T1000 (cell line): ENCODE data around the gene ZP2.
"Not testable (repeated sequence)": the region's sequence is repeated elsewhere in the genome, so short reads cannot be mapped to it uniquely, and the experiment has no call there.

Experiments
- DNase-seq: peaks from one replicate; lab custom pipeline; 2025; ENCODE audit warnings: mixed read lengths; lab: John Stamatoyannopoulos, UW

The ZP2 gene

GRCh38 chr16:21211486-21211885 is at the start of gene ZP2:
Gene ZP2, minus strand, starts transcription at chr16:21211574. Its CDS starts 27 bp downstream, at chr16:21211547.
- no peak for DNase-seq

- no peak for DNase-seq
Observed at GRCh38 chr16:21257284-21257683, 45.9 kb upstream of the ZP2 start.

- no peak for DNase-seq
Observed at GRCh38 chr16:21256636-21257035, 45.3 kb upstream of the ZP2 start.

GRCh38 chr16:21253470-21253869 is 42.1 kb upstream of the ZP2 start:
- DNase-seq: no peak

GRCh38 chr16:21250072-21250923 is 38.9 kb upstream of the ZP2 start:
- DNase-seq: no peak

- not testable (repeated sequence) for DNase-seq
Observed at GRCh38 chr16:21248179-21248578, 36.8 kb upstream of the ZP2 start.

GRCh38 chr16:21244518-21245215 is 33.3 kb upstream of the ZP2 start:
- DNase-seq: no peak

- DNase-seq: no peak
Observed at GRCh38 chr16:21242756-21243155, 31.4 kb upstream of the ZP2 start.

GRCh38 chr16:21239646-21240045 is 28.3 kb upstream of the ZP2 start:
- DNase-seq: no peak

- DNase-seq: no peak
Observed at GRCh38 chr16:21236831-21237230, 25.5 kb upstream of the ZP2 start.

- DNase-seq: no peak
Observed at GRCh38 chr16:21235199-21235585, 23.8 kb upstream of the ZP2 start.

GRCh38 chr16:21233521-21234150 is 22.3 kb upstream of the ZP2 start, which contains the start of gene ANKS4B:
Gene ANKS4B, plus strand, starts transcription at chr16:21233699. Its CDS starts 39 bp downstream, at chr16:21233738.
- no peak for DNase-seq

GRCh38 chr16:21233045-21233520 is 21.7 kb upstream of the ZP2 start:
- DNase-seq: no peak

GRCh38 chr16:21228361-21228872 is 17.0 kb upstream of the ZP2 start:
- no peak for DNase-seq

- no peak for DNase-seq
Observed at GRCh38 chr16:21227866-21228265, 16.5 kb upstream of the ZP2 start.

- DNase-seq: no peak
Observed at GRCh38 chr16:21226749-21227148, 15.4 kb upstream of the ZP2 start.

GRCh38 chr16:21224800-21225199 is 13.4 kb upstream of the ZP2 start:
- no peak for DNase-seq

- DNase-seq: no peak
Observed at GRCh38 chr16:21223787-21224186, 12.4 kb upstream of the ZP2 start.

GRCh38 chr16:21222495-21223337 is 11.3 kb upstream of the ZP2 start:
- DNase-seq: no peak

- DNase-seq: no peak
Observed at GRCh38 chr16:21219551-21219950, 8.2 kb upstream of the ZP2 start.

- no peak for DNase-seq
Observed at GRCh38 chr16:21218153-21218552, 6.8 kb upstream of the ZP2 start.
